ELF-1 (cell line): Measurements from ENCODE around the gene MEOX2.

Source experiments
- DNase-seq: peaks from one replicate; pipeline ENCODE4 v3.0.0-alpha.2; 2016; ENCODE audit warnings: low read depth, low spot score

MEOX2 gene

GRCh38 chr7:15561835-15562234, 124.6 kb downstream of the MEOX2 start, which contains the start of gene AGMO:
Gene AGMO (minus strand): TSS chr7:15562015.
- no peak for DNase-seq
